ENCODE data around the gene MRPL57. TPM values are rescaled to one million over a fixed set of nuclear protein-coding genes. Genes with fewer than 3 reads are reported as not detected.
"Not testable (repeated sequence)": the region's sequence is repeated elsewhere in the genome, so short reads cannot be mapped to it uniquely, and the experiment has no call there.

Gene MRPL57
- total RNA-seq: 15.1 and 16.1 TPM in 2 replicates
- long read RNA-seq, transcript MRPL57-201 (2 exons, 2,246 nt): major isoform, 32 of 36 reads
- long read RNA-seq, partial matches to known transcripts: 0 of 36 reads
- long read RNA-seq, other reads (novel, unspliced or antisense): 4 of 36 reads

DNA sequence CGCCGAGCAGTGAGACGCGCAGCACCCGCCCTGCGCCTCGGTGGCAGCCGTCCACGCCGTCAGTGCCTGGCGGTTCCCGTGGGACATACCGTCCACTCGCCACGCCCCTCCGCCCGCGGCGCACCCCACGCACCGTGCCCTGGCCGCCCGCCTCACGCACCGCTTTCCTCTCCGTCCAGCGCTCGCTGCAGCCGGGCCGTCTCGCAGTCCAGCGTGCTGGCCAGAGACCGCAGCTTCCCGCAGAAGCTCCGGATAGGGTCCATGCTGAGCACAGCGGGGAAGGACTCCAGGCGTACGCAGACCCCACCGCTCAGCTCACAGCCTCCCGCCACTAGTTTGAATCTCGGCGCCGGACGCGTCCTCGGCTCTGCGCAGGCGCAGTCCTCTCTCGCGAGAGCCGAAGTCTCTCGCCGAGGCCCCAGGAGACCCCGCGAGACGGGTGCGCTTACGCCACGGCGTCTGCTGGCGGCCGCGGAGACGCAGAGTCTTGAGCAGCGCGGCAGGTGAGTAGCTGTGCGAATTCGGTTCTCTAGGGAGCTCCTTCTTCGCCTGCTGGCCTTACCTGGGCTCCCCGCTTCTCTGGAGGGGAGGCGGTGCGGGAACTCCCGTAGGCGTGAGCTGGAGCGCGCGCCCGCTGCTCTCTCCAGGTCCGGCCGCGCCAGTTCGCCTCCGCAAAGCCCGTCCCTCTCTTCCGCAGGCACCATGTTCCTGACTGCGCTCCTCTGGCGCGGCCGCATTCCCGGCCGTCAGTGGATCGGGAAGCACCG, at the start of gene MRPL57, which contains the start of gene SKA3:
MRPL57 (plus strand) TSS at position 444 of the 767 bp plus-strand sequence; CDS start at position 703, 259 bp downstream.
SKA3 (minus strand) TSS at position 338 of the 767 bp plus-strand sequence; CDS start at position 263, 75 bp downstream.
- peak within 1 kb of the TSS; percentile 98 for H3K4me3 Mint-ChIP-seq (ENCODE audit: unreplicated experiment)
- H3K36me3 Mint-ChIP-seq (ENCODE audit: unreplicated experiment): no peaks in the 10 kb centered on the region
- TF ChIP-seq, protein P1, sequence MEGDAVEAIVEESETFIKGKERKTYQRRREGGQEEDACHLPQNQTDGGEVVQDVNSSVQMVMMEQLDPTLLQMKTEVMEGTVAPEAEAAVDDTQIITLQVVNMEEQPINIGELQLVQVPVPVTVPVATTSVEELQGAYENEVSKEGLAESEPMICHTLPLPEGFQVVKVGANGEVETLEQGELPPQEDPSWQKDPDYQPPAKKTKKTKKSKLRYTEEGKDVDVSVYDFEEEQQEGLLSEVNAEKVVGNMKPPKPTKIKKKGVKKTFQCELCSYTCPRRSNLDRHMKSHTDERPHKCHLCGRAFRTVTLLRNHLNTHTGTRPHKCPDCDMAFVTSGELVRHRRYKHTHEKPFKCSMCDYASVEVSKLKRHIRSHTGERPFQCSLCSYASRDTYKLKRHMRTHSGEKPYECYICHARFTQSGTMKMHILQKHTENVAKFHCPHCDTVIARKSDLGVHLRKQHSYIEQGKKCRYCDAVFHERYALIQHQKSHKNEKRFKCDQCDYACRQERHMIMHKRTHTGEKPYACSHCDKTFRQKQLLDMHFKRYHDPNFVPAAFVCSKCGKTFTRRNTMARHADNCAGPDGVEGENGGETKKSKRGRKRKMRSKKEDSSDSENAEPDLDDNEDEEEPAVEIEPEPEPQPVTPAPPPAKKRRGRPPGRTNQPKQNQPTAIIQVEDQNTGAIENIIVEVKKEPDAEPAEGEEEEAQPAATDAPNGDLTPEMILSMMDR (IDR thresholded peaks at IDR 0.05): no peak
- peak; percentile 98 for DNase-seq (ENCODE audit: extremely low spot score, unreplicated experiment)
- H3K27ac Mint-ChIP-seq (ENCODE audit: unreplicated experiment): peak within 1 kb of the TSS; percentile 95
- peaks cover 19% of the 10 kb centered on the region for H3K4me1 Mint-ChIP-seq (ENCODE audit: unreplicated experiment)
- H3K9me3 Mint-ChIP-seq (ENCODE audit: unreplicated experiment): no peaks in the 10 kb centered on the region
- H3K27me3 Mint-ChIP-seq (ENCODE audit: unreplicated experiment): no peaks in the 10 kb centered on the region

DNA sequence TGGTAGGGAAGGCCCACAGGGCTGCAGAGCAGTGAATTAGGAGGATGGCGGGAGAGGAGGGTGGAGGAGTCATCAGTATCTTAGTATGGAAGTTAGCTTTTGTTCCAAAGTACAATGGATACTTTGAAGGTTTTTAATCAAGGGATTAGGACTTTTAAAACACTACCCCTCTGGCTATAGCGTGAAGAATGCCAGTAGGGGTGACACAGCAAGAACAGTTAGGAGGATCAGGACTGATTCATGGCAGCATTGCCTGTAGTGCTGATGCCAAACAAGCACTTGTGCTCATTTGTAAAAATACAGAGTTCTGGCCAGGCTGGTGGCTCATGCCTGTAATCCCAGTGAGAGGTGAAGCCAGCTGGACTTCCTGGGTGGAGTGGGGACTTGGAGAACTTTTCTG, 46.3 kb upstream of the MRPL57 start:
- no peak for DNase-seq (ENCODE audit: extremely low spot score, unreplicated experiment)
- no peak overlapping the region for H3K27ac Mint-ChIP-seq (ENCODE audit: unreplicated experiment)
- no peaks in the 10 kb centered on the region for H3K9me3 Mint-ChIP-seq (ENCODE audit: unreplicated experiment)
- H3K36me3 Mint-ChIP-seq (ENCODE audit: unreplicated experiment): no peaks in the 10 kb centered on the region
- no peaks in the 10 kb centered on the region for H3K27me3 Mint-ChIP-seq (ENCODE audit: unreplicated experiment)
- peaks cover under 1% of the 10 kb centered on the region for H3K4me1 Mint-ChIP-seq (ENCODE audit: unreplicated experiment)
- H3K4me3 Mint-ChIP-seq (ENCODE audit: unreplicated experiment): no peak overlapping the region
- TF ChIP-seq, protein P1 (IDR thresholded peaks at IDR 0.05): no peak

DNA sequence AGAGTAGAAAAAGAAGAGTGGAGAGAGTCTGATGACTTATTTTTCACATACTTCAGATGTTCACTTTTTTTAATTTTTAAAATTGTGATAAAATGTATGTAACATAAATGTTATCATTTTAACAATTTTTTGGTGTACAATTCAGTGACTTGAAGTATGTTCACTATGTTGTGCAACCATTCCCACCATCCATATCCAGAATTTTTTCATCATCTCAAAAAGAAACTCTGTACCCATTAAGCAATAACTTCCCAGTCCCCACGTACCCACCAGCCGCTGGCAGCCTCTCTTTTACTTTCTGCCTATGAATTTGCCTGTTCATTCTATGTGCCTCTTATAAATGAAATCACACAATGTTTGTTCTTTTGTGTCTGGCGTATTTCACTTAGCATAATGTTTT, 43.4 kb upstream of the MRPL57 start:
- Mint-ChIP-seq H3K9me3 (ENCODE audit: unreplicated experiment) (no peaks in the 10 kb centered on the region), H3K4me1 (ENCODE audit: unreplicated experiment) (no peaks in the 10 kb centered on the region), H3K36me3 (ENCODE audit: unreplicated experiment) (no peaks in the 10 kb centered on the region), H3K4me3 (ENCODE audit: unreplicated experiment) (no peak overlapping the region), H3K27me3 (ENCODE audit: unreplicated experiment) (no peaks in the 10 kb centered on the region), H3K27ac (ENCODE audit: unreplicated experiment) (no peak overlapping the region)
- DNase-seq (ENCODE audit: extremely low spot score, unreplicated experiment): no peak
- TF ChIP-seq, protein P1 (IDR thresholded peaks at IDR 0.05): no peak

DNA sequence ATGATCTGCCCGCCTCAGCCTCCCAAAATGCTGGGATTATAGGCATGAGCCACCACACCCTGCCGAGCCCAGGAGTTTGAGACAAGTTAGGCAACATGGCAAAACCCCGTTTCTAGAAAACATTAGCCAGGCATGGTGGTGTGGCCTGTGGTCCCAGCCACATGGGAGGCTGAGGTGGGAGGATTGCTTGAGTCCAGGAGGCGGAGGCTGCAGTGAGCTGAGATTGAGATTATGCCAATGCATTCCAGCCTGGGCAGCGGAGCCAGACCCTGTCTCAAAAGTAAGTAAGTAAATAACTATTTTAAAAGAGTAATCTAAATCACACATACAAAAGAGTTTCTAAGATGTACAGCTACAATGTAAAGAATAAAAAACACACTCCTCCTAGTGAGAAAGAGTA, 42.0 kb upstream of the MRPL57 start:
- Mint-ChIP-seq H3K4me1 (ENCODE audit: unreplicated experiment) (peaks cover 5% of the 10 kb centered on the region), H3K27ac (ENCODE audit: unreplicated experiment) (no peak overlapping the region), H3K27me3 (ENCODE audit: unreplicated experiment) (no peaks in the 10 kb centered on the region), H3K36me3 (ENCODE audit: unreplicated experiment) (no peaks in the 10 kb centered on the region), H3K4me3 (ENCODE audit: unreplicated experiment) (no peak overlapping the region), H3K9me3 (ENCODE audit: unreplicated experiment) (no peaks in the 10 kb centered on the region)
- no peak for DNase-seq (ENCODE audit: extremely low spot score, unreplicated experiment)
- TF ChIP-seq, protein P1 (IDR thresholded peaks at IDR 0.05): no peak

DNA sequence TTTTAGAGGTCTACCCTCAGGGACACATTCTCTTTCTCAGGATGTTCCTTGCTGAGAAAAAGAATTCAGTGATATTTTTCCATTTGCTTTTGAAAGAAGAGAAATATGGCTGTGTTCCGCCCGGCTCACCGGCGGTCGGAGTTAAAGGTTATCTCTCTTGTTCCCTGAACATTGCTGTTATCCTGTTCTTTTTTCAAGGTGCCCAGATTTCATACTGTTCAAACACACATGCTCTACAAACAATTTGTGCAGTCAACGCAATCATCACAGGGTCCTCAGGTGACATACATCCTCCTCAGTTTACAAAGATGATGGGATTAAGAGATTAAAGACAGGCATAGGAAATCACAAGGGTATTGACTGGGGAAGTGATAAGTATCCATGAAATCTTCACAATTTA, 40.6 kb upstream of the MRPL57 start:
- peaks cover 12% of the 10 kb centered on the region for H3K4me1 Mint-ChIP-seq (ENCODE audit: unreplicated experiment)

More for the DNA sequence above, 40.6 kb upstream of the MRPL57 start:
- H3K36me3 Mint-ChIP-seq (ENCODE audit: unreplicated experiment); H3K27me3 Mint-ChIP-seq (ENCODE audit: unreplicated experiment); DNase-seq (ENCODE audit: extremely low spot score, unreplicated experiment); H3K4me3 Mint-ChIP-seq (ENCODE audit: unreplicated experiment); H3K9me3 Mint-ChIP-seq (ENCODE audit: unreplicated experiment); H3K27ac Mint-ChIP-seq (ENCODE audit: unreplicated experiment): not testable (repeated sequence)

All from osteocyte (in vitro differentiated cells).